Measurements from ENCODE around the gene NCAPH2. TPM values are rescaled to one million over a fixed set of nuclear protein-coding genes. Genes with fewer than 3 reads are reported as not detected.
A peak's percentile ranks its signal among the peaks of the same experiment; 100 is the strongest.

NCAPH2 gene
- total RNA-seq, 2 experiments from 2014 or later, result 184 to 185 TPM

- CTCF ChIA-PET, result interaction anchor here (1.3 kb wide), 1 partner anchor 16 kb away, joined by 3 read pairs; the partner anchor contains the start of gene KLHDC7B
- POLR2A ChIA-PET, result no interaction called here
- H3K4me1 ChIP-seq (ENCODE audit: insufficient read depth, low read length), result peaks cover 10% of the 10 kb centered on the region
- no peak for TF ChIP-seq CTCF (IDR thresholded peaks at IDR 0.05)
- H3K4me3 ChIP-seq (ENCODE audit: low read length), result no peak overlapping the region
- Mint-ChIP-seq H3K4me3 (peak overlapping the region; percentile 78), H3K4me1 (ENCODE audit: low read depth) (peaks cover 16% of the 10 kb centered on the region), H3K36me3 (ENCODE audit: low read depth) (no peaks in the 10 kb centered on the region), H3K27ac (no peak overlapping the region), H3K9me3 (no peaks in the 10 kb centered on the region), H3K27me3 (no peaks in the 10 kb centered on the region)
- DNase-seq (peak in 2 of 14 experiments; percentile 41 to 43), ATAC-seq (ENCODE audit: poor library complexity) (no peak)
- H3K27me3 ChIP-seq (ENCODE audit: control insufficient read depth in 1 of 2, insufficient read depth in 2 of 2, low read length in 2 of 2), result no peaks in the 10 kb centered on the region
- H3K27ac ChIP-seq (ENCODE audit: low read depth in 1 of 2, low read length in 2 of 2), result no peak overlapping the region
- intact Hi-C loops (cut with DNase I, micrococcal nuclease), result loop anchor here (1.0 to 5.0 kb wide), 5 partner anchors 17 to 35 kb away; partner anchors contain the start of genes CHKB (in 1 of the 2), KLHDC7B (in 1 of the 2) and SCO2 (in 1 of the 2)
- no peaks in the 10 kb centered on the region for H3K36me3 ChIP-seq (ENCODE audit: insufficient read depth, low read length)
- no peaks in the 10 kb centered on the region for H3K9me3 ChIP-seq (ENCODE audit: control insufficient read depth in 1 of 2, insufficient read depth in 1 of 2, low read length in 2 of 2)
Measured at GRCh38 chr22:50561401-50562358, 53.7 kb downstream of the NCAPH2 start.

- peak; percentile 84 for TF ChIP-seq CTCF (IDR thresholded peaks at IDR 0.05)
- intact Hi-C loops (cut with DNase I, micrococcal nuclease), result loop anchor here (1.0 to 5.0 kb wide), 6 partner anchors 18 to 54 kb away; partner anchors contain the start of genes CHKB (in 1 of the 2), KLHDC7B (in 1 of the 2), NCAPH2 (in 1 of the 2) and SCO2 (in 1 of the 2)
Measured at GRCh38 chr22:50562523-50563412, 54.7 kb downstream of the NCAPH2 start, which contains the start of gene SYCE3. SYCE3 (minus strand) TSS chr22:50562919; CDS start chr22:50556405, 6,514 bp downstream.

More at GRCh38 chr22:50562523-50563412, 54.7 kb downstream of the NCAPH2 start, which contains the start of gene SYCE3:
- Mint-ChIP-seq H3K36me3 (ENCODE audit: low read depth) (no peaks in the 10 kb centered on the region), H3K4me3 (peak within 1 kb of the TSS; percentile 96), H3K9me3 (no peaks in the 10 kb centered on the region), H3K27ac (peak within 1 kb of the TSS; percentile 85), H3K27me3 (no peaks in the 10 kb centered on the region), H3K4me1 (ENCODE audit: low read depth) (peaks cover 16% of the 10 kb centered on the region)
- Histone ChIP-seq H3K4me1 (ENCODE audit: insufficient read depth, low read length) (peaks cover 10% of the 10 kb centered on the region), H3K27me3 (ENCODE audit: control insufficient read depth in 1 of 2, insufficient read depth in 2 of 2, low read length in 2 of 2) (no peaks in the 10 kb centered on the region), H3K36me3 (ENCODE audit: insufficient read depth, low read length) (no peaks in the 10 kb centered on the region), H3K9me3 (ENCODE audit: control insufficient read depth in 1 of 2, insufficient read depth in 1 of 2, low read length in 2 of 2) (no peaks in the 10 kb centered on the region), H3K4me3 (ENCODE audit: low read length) (peak within 1 kb of the TSS; percentile 84), H3K27ac (ENCODE audit: low read depth in 1 of 2, low read length in 2 of 2) (no peak within 1 kb of the TSS)
- ATAC-seq (ENCODE audit: poor library complexity) (peak; percentile 94), DNase-seq (peak; percentile 93 to 99 (median 96))
- POLR2A ChIA-PET, result interaction anchor here (0.6 to 4.2 kb wide), 16 partner anchors 14 to 371 kb away, joined by 3 to 56 read pairs (median 6); partner anchors contain the start of genes CHKB, LMF2, MAPK8IP2 and NCAPH2
- CTCF ChIA-PET, result interaction anchor here (0.6 to 3.7 kb wide), 24 partner anchors 9 to 318 kb away, joined by 3 to 70 read pairs (median 5); partner anchors contain the start of genes ARSA, CPT1B, KLHDC7B and LMF2
